OCI-LY7 (cell line): ENCODE results near the gene KIAA1958.

ENCODE experiments used
- EZH2phosphoT487 ChIP-seq: fragments of 200-600 bp; sonication (generic); IDR thresholded peaks from 2 replicates; pipeline ENCODE4 v1.6.1; 2018; ENCODE audit warnings: low read depth, borderline replicate concordance, mild to moderate bottlenecking, mixed run types, antibody characterized with exemption, low read length, moderate library complexity, mixed read lengths
- TF ChIP-seq, protein P1 (sequence below): fragments of 200-600 bp; sonication (generic); conservative IDR thresholded peaks from 2 replicates; pipeline ENCODE4 v1.5.1; 2014; ENCODE audit warnings: mild to moderate bottlenecking, antibody characterized with exemption, low read length, moderate library complexity, mixed read lengths

DNA sequence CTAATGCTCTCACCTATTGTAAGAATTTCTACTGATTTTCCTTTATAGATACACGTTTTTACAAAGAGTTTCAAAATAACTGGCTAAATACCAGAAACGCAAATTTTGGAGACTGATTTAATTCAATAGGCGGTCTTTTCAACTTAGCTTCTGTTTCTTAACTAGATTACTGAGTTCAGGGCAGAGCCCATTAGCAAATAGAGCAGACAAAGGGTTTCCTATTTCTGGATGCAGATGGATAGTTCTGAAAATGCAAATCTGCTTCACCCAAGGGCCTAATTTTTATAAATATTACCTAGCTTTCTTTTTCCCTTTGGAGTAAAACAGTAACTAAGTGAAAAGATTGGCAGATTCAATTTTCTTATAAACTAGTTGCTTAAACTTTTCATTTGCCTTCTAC is 13.6 kb upstream of the KIAA1958 start:
- TF ChIP-seq, protein P1, sequence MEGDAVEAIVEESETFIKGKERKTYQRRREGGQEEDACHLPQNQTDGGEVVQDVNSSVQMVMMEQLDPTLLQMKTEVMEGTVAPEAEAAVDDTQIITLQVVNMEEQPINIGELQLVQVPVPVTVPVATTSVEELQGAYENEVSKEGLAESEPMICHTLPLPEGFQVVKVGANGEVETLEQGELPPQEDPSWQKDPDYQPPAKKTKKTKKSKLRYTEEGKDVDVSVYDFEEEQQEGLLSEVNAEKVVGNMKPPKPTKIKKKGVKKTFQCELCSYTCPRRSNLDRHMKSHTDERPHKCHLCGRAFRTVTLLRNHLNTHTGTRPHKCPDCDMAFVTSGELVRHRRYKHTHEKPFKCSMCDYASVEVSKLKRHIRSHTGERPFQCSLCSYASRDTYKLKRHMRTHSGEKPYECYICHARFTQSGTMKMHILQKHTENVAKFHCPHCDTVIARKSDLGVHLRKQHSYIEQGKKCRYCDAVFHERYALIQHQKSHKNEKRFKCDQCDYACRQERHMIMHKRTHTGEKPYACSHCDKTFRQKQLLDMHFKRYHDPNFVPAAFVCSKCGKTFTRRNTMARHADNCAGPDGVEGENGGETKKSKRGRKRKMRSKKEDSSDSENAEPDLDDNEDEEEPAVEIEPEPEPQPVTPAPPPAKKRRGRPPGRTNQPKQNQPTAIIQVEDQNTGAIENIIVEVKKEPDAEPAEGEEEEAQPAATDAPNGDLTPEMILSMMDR = no peak
- TF ChIP-seq EZH2phosphoT487 = no peak
